ENCODE data around the gene COX8A.

DNA sequence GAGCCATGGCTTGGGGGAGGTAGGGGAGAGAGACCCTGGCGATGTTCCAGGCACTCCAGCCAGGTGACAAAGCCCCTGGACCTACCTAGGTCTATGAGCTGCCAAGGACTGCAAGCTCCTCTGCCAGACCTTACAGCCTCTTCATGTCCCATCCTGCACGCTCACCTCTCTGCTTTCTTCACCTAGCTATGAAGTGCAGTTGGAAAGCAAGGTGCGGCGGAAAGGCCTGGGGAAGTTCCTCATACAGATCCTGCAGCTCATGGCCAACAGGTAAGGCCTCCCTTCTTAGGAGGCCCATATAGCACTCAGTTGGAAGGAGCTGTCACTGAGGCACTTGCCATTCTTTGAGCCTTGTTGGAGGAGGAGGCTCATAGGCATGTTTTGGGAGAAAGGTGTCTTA, 21.9 kb upstream of the COX8A start:
- TF ChIP-seq POLR2AphosphoS5 (IDR thresholded peaks at IDR 0.05; ENCODE audit: low read depth, low read length) (no peak), POLR2A (IDR thresholded peaks at IDR 0.05; ENCODE audit: low read depth, low read length) (no peak), TAF1 (IDR thresholded peaks at IDR 0.05; ENCODE audit: borderline replicate concordance, low read depth, low read length) (no peak)

Data from GM12892 (cell line).